Smooth muscle cell (in vitro differentiated cells): Measurements from ENCODE around the gene RAI1. TPM values are rescaled to one million over a fixed set of nuclear protein-coding genes. Genes with fewer than 3 reads are reported as not detected.
"Not testable (repeated sequence)": the region's sequence is repeated elsewhere in the genome, so short reads cannot be mapped to it uniquely, and the experiment has no call there.

Experiments used
- DNase-seq: peaks from one replicate; lab custom pipeline; 2025; ENCODE audit not compliant: unreplicated experiment; lab: John Stamatoyannopoulos, UW
- H2AFZ ChIP-seq: fragments of 200-600 bp; sonication (generic); 2 replicates; pipeline ENCODE4 v1.6.0; 2016; ENCODE audit warnings: antibody characterized with exemption, low read depth, mild to moderate bottlenecking
- H3F3A ChIP-seq: fragments of 200-600 bp; sonication (generic); 2 replicates; pipeline ENCODE4 v1.6.0; 2017; ENCODE audit warnings: antibody characterized with exemption, low read depth
- H3K27ac ChIP-seq: fragments of 200-600 bp; sonication (generic); 2 replicates; pipeline ENCODE4 v1.5.1; 2016; ENCODE audit warnings: low read depth, mild to moderate bottlenecking
- H3K27me3 ChIP-seq: fragments of 200-600 bp; sonication (generic); 2 replicates; pipeline ENCODE4 v1.6.1; 2016; ENCODE audit warnings: low read depth, mild to moderate bottlenecking
- H3K36me3 ChIP-seq: fragments of 200-600 bp; sonication (generic); 2 replicates; pipeline ENCODE4 v1.5.1; 2016; ENCODE audit warnings: low read depth
- H3K4me1 ChIP-seq: fragments of 200-600 bp; sonication (generic); 2 replicates; pipeline ENCODE4 v1.5.1; 2016; ENCODE audit warnings: low read depth
- H3K4me2 ChIP-seq: fragments of 200-600 bp; sonication (generic); 2 replicates; pipeline ENCODE4 v1.6.0; 2016; ENCODE audit warnings: mild to moderate bottlenecking
- H3K4me3 ChIP-seq: fragments of 200-600 bp; sonication (generic); 2 replicates; pipeline ENCODE4 v1.5.1; 2016; ENCODE audit warnings: mild to moderate bottlenecking
- H3K79me2 ChIP-seq: fragments of 200-600 bp; sonication (generic); 2 replicates; pipeline ENCODE4 v1.6.0; 2016; ENCODE audit warnings: low read depth, mild to moderate bottlenecking
- H3K9ac ChIP-seq: fragments of 200-600 bp; sonication (generic); 2 replicates; pipeline ENCODE4 v1.6.0; 2016; ENCODE audit warnings: low read depth
- H3K9me3 ChIP-seq: fragments of 200-600 bp; sonication (generic); replicated peaks from 2 replicates; pipeline ENCODE4 v1.5.1; 2016; ENCODE audit warnings: low read depth
- H4K20me1 ChIP-seq: fragments of 200-600 bp; sonication (generic); 2 replicates; pipeline ENCODE4 v1.6.0; 2016; ENCODE audit warnings: low read depth
- CTCF ChIP-seq: fragments of 200-600 bp; sonication (generic); IDR thresholded peaks from 2 replicates; pipeline ENCODE4 v1.5.1; 2017; ENCODE audit warnings: borderline replicate concordance, mild to moderate bottlenecking, antibody characterized with exemption; ENCODE audit not compliant: insufficient read depth, poor library complexity, severe bottlenecking
- WGBS: methylation state at CpG from one replicate; pipeline ENCODE4 v1.1.7; 2016; ENCODE audit warnings: low lambda C conversion rate; 5-methylcytosine and 5-hydroxymethylcytosine counted together
- polyA plus RNA-seq: library from polyadenylated mRNA; unstranded; fragments of >200 nt; fragmentation: Nextera tagmentation; extraction: Ambion mirVana; gene quantifications from 2 replicates; pipeline ENCODE4 v1.2.1, GENCODE V29; 2016
- total RNA-seq: library from RNA; depleted of rRNA; stranded (reverse); fragments of >200 nt; gene quantifications from 2 replicates; pipeline ENCODE4 v1.2.3, GENCODE V29; 2014

Gene RAI1
- total and polyA plus RNA-seq, 2 experiments from 2014 or later: 11.1 to 17.6 TPM

- Histone ChIP-seq H4K20me1 (peaks cover 88% of the 10 kb centered on the region), H2AFZ (no peak overlapping the region), H3K27me3 (no peaks in the 10 kb centered on the region), H3K79me2 (peaks cover 92% of the 10 kb centered on the region), H3K4me3 (no peak overlapping the region), H3K9ac (no peak overlapping the region), H3K4me2 (no peak overlapping the region), H3K9me3 (no peaks in the 10 kb centered on the region), H3F3A (peaks cover 28% of the 10 kb centered on the region), H3K4me1 (peaks cover 33% of the 10 kb centered on the region), H3K27ac (no peak overlapping the region), H3K36me3 (no peaks in the 10 kb centered on the region)
- DNase-seq: no peak
- 98% methylated on average over 4 of the region's 4 CpGs for WGBS
- TF ChIP-seq CTCF: no peak
Measured at GRCh38 chr17:17689312-17689711, 8.1 kb downstream of the RAI1 start.

- H3K9ac ChIP-seq, H3K4me3 ChIP-seq, H3K27me3 ChIP-seq, H3K36me3 ChIP-seq, H3K4me2 ChIP-seq, DNase-seq, H3K9me3 ChIP-seq, H2AFZ ChIP-seq: not testable (repeated sequence)
- Histone ChIP-seq H4K20me1 (peaks cover 89% of the 10 kb centered on the region), H3F3A (peaks cover 24% of the 10 kb centered on the region), H3K79me2 (peaks cover 89% of the 10 kb centered on the region), H3K4me1 (peaks cover 37% of the 10 kb centered on the region), H3K27ac (peak overlapping the region; percentile 34)
- WGBS: 85% methylated on average over 7 of the region's 7 CpGs
Measured at GRCh38 chr17:17690233-17690632, 9.0 kb downstream of the RAI1 start.

- Histone ChIP-seq H4K20me1 (peaks cover 93% of the 10 kb centered on the region), H3K79me2 (peaks cover 89% of the 10 kb centered on the region), H3K4me1 (peaks cover 35% of the 10 kb centered on the region), H3K9me3 (no peaks in the 10 kb centered on the region), H3K4me2 (peak overlapping the region; percentile 28), H3K9ac (peak overlapping the region; percentile 19), H3K36me3 (no peaks in the 10 kb centered on the region), H2AFZ (no peak overlapping the region), H3K27ac (peak overlapping the region; percentile 96), H3K4me3 (no peak overlapping the region), H3K27me3 (no peaks in the 10 kb centered on the region), H3F3A (peaks cover 26% of the 10 kb centered on the region)
- 51% methylated on average over 8 of the region's 8 CpGs for WGBS
- no peak for DNase-seq
- TF ChIP-seq CTCF: no peak
Measured at GRCh38 chr17:17691468-17692263, 10.4 kb downstream of the RAI1 start.

DNA sequence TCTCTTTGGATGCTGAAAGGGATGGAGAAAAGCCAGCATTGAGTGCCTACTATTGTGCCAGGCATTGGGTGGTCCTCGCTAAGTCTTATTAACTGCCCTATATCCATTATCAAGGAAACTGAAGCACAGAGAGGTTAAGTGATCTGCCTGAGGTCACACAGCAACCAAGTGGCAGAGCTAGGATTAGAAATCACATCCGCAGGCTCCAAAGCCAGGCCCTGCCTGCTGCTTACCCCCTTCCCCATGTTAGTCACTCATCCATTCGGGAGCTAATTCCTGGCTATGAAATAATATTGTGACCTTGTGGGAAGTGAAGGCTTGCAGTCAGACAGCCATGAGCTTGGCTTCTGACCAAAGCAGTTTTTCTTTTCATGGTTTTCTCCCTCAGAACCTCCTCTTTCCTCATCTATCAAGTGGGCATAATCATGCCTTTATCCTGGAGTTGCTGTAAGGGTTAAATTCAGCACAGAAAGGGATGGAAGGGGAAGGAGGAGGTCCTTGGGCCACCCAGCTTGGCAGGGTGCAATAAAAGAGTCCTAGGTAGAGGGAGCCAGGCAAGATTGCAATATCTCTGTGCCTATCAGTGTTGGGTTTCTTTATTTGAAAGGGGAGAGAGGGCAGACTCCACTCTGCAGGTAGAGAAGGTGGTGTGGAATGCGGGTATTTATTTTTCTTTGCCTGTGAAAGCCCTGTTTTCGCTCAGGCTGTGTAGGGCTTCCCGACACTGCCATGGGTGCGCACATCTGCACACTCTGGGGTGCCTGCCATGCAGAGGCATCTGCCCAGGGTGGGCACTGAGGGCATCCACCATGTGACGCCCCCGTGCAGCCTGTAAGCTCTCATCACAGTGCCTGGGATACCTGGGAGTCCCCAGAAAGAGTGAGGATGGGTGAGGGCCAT is 11.3 kb downstream of the RAI1 start:
- peak overlapping the region; percentile 97 for H3K4me2 ChIP-seq
- peaks cover 89% of the 10 kb centered on the region for H3K79me2 ChIP-seq
- H3K27me3 ChIP-seq: no peaks in the 10 kb centered on the region
- peaks cover 93% of the 10 kb centered on the region for H4K20me1 ChIP-seq
- TF ChIP-seq CTCF: no peak
- no peak overlapping the region for H3K9ac ChIP-seq
- H3K36me3 ChIP-seq: no peaks in the 10 kb centered on the region
- peak overlapping the region; percentile 96 for H3K27ac ChIP-seq
- no peaks in the 10 kb centered on the region for H3K9me3 ChIP-seq
- H3K4me1 ChIP-seq: peaks cover 35% of the 10 kb centered on the region
- peaks cover 26% of the 10 kb centered on the region for H3F3A ChIP-seq
- no peak overlapping the region for H3K4me3 ChIP-seq
- WGBS: 83% methylated on average over 9 of the region's 9 CpGs
- no peak for DNase-seq
- H2AFZ ChIP-seq: no peak overlapping the region
